NCI-H1048 (cell line): ENCODE measurements around the gene RAB11FIP4.

Experiments used
- DNase-seq: peaks from one replicate; lab custom pipeline; 2025; lab: John Stamatoyannopoulos, UW

Gene RAB11FIP4

GRCh38 chr17:31570231-31570630, 178.8 kb downstream of the RAB11FIP4 start:
- no peak for DNase-seq

GRCh38 chr17:31570951-31571892, 179.7 kb downstream of the RAB11FIP4 start:
- DNase-seq = no peak

- DNase-seq = no peak
Measured at GRCh38 chr17:31572341-31572740, 180.9 kb downstream of the RAB11FIP4 start.

DNA sequence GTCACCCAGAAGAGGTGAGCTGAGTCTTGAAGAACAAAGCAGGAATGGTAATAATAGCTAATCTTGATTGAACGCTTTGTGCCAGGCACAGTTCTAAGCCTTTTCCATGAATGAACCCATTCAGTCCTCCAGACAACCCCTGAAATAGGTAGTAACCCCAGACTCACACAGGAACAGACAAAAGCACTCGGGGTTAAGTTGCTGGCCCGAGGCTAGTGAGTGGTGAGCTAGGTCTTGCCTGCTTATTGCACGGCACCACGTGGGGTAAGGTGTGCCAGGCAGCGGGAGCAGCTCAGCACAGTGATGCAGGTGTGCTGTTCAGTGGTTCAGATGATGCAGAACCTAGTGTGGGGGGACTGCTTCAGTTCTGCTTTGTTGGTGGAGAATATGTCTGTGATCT, 181.6 kb downstream of the RAB11FIP4 start:
- DNase-seq = no peak

GRCh38 chr17:31573861-31574260, 182.4 kb downstream of the RAB11FIP4 start:
- DNase-seq = no peak

DNA sequence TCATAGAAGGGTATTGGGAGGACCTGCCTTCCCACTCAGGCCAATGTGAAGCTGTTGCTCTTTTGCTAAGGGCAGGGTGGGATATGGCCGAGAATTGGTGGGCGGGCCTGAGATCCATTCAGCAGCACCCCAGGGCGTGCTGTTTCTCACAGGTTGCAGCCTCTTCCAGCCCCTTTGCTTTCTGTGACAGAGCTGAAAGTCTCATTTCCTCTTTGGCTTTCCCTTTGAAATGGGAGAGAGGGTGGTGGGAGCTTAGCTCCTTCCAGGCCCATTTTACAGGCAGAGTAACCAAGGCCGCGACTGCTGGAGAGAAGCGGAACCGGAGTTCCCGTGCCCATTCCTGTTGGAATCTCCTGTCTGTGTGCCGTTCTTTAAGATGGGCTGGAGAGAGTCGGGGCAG, 183.0 kb downstream of the RAB11FIP4 start:
- DNase-seq = no peak

GRCh38 chr17:31575043-31575442, 183.6 kb downstream of the RAB11FIP4 start:
- no peak for DNase-seq

DNA sequence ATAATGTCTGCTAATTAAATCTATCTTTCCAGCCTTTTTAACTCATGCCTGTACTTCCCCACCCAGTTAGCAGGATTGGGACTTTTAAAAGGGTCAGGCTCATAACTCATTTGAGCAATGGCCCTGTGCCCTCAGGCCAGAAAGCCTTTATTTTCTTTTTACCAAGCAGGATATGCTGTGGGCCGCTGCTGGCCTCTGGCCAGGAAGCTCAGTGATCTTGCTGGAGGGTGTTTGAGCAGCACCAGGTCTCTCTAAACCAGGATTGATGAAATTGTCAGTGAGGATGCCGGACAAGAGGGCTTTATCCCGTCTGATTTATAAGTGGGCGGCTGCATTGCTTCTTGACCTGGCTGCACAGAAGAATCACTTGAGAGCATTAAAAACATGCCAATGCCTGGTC, 187.8 kb downstream of the RAB11FIP4 start:
- DNase-seq = no peak

- no peak for DNase-seq
Measured at GRCh38 chr17:31580316-31580705, 188.8 kb downstream of the RAB11FIP4 start.

DNA sequence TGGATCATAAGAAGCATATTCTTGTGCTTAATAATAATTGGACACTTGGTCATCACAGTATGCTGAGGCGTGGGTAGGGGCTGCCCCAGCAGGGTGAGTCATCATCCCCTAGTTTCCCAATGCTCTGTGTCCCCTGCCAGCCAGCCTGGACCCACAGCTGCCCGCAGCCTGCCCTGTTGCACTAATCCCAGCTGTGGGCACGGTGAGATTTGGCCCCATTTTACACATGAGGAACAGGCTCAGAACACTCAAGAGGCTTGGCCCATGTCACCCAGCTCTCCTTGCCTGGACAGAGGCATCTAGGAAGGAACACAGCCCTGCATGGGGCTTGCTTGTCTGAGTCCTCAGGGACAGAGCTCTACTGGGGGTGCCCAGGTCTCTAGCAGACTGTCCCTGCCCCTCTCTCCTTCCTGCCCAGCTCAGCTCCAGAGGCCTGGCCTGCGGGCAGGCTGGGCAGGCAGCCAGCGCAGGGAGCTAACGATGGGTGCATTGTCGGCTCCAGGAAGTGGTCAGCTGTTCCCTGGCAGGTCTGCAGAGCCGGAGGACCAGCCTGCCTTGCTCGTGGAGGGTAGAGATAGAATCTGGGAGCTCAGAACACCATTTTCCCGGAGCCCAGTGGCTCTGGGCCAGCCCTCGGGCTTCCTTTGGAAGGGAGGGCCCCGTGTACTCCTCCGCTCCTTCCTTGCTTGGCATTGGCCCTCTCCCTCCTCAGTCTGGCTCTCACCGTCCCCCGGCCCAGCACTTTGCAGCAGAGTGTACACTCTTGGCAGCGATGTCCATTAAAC, 189.4 kb downstream of the RAB11FIP4 start:
- no peak for DNase-seq

- DNase-seq = no peak
Measured at GRCh38 chr17:31581491-31581890, 190.0 kb downstream of the RAB11FIP4 start.

DNA sequence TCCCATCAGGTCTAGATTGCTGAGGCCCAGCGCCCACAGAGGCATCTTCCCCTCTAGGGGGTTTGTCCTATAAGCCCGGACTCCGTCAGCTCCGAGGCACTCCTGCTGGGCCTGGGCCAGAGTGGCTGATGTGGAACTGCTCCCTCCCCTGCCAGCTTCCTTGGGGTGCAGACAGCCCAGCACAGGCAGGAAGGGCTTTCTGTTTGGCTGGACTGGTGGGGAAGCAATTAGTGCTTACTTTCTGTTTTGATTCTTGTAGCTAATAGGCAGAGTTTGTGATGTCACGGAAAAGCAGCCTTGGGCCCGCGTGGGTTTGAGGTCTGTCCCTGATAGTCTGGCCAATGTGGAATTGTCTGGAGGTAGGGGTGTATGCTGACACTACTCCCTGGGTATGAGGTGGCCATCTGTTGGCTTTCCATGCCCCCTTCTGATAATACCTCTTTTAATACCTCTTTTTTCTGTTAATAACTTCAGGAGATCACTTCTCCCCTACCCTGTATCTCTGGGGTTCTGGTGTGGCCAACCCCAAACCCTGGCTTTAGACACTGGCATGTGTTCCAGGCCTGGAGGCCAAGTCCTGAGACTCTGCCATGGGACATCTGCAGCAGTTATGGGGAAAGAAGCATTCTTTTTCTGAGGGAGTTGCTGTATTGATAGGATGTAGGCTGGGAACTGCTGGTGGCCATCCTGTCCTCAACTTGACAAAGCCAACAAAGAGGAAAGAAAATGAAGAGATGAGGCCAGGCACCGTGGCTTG, 190.9 kb downstream of the RAB11FIP4 start:
- DNase-seq = no peak

GRCh38 chr17:31583772-31584356, 192.4 kb downstream of the RAB11FIP4 start:
- DNase-seq = no peak

GRCh38 chr17:31584438-31585279, 193.2 kb downstream of the RAB11FIP4 start:
- DNase-seq = no peak

- DNase-seq = no peak
Measured at GRCh38 chr17:31585280-31585630, 193.8 kb downstream of the RAB11FIP4 start.

DNA sequence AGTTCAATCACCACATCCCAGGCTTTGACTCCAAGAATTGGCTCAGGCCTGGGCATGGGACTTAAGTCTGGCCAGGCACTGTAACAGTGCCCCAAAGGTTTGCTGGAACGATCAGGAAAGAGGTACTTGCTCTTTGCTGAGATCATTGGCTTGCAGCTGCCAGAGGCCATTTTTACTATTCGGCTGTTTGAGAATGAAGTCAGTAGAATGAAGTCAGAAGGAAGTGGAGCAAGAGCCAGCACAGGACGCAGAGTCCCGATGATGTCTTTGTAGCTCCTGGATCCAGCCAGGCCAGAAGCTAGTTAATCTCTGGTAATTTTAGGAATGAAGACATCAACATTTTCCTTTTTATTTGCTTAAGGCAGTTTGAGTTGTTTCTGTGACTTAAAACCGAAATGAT, 195.5 kb downstream of the RAB11FIP4 start:
- DNase-seq = no peak

DNA sequence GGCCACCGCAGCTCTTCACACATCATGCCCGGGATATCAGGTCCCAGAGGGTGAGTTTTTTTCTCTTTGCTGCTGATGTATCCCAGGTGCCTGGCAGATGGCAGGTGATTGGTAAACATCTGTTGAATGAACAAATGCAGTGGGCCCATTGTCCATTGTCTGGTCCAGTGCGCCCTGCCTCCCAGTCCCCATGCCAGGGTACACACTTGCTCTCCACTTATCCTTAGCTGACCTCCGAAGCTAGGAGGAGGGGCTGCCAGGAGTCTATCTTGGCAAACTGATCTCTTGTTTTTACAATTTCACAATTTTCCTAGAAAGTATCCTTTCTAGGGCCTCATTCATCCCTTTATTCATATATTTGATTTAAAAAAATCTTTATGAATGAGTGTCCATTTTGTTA, 196.0 kb downstream of the RAB11FIP4 start:
- DNase-seq = no peak
